HG02759 (cell line): ENCODE measurements around the gene PPM1M.
A peak's percentile ranks its signal among the peaks of the same experiment; 100 is the strongest.

Experiments
- ATAC-seq: cut with Tn5 transposase; IDR thresholded peaks from one replicate; pipeline ENCODE4 v1.9.1; 2021; ENCODE audit warnings: mild to moderate bottlenecking, moderate library complexity; ENCODE audit not compliant: unreplicated experiment

PPM1M gene

GRCh38 chr3:52245322-52246263 lies at the start of gene PPM1M:
Gene PPM1M, plus strand, starts transcription at chr3:52245759. Its CDS starts 66 bp downstream, at chr3:52245825.
- ATAC-seq, result peak; percentile 33

- ATAC-seq, result no peak
These were observed 49.7 kb upstream of the PPM1M start for GRCh38 chr3:52195823-52196331.

GRCh38 chr3:52196977-52197376 lies 48.6 kb upstream of the PPM1M start:
- ATAC-seq, result no peak

GRCh38 chr3:52197499-52197841 lies 48.1 kb upstream of the PPM1M start:
- no peak for ATAC-seq

GRCh38 chr3:52197842-52198625 lies 47.5 kb upstream of the PPM1M start, which contains the start of gene ALAS1:
Gene ALAS1, plus strand, starts transcription at chr3:52198160. Its CDS starts 1,082 bp downstream, at chr3:52199242.
- peak; percentile 79 for ATAC-seq

- no peak for ATAC-seq
These were observed 46.6 kb upstream of the PPM1M start for GRCh38 chr3:52198643-52199608.

GRCh38 chr3:52200981-52201679 lies 44.4 kb upstream of the PPM1M start:
- ATAC-seq, result no peak

GRCh38 chr3:52202384-52203077 lies 43.0 kb upstream of the PPM1M start:
- ATAC-seq, result no peak

GRCh38 chr3:52203701-52204100 lies 41.9 kb upstream of the PPM1M start:
- ATAC-seq, result no peak

- no peak for ATAC-seq
These were observed 41.1 kb upstream of the PPM1M start for GRCh38 chr3:52204337-52205073.

- no peak for ATAC-seq
These were observed 39.7 kb upstream of the PPM1M start for GRCh38 chr3:52205727-52206372.

- no peak for ATAC-seq
These were observed 37.0 kb upstream of the PPM1M start for GRCh38 chr3:52208556-52208955.

- no peak for ATAC-seq
These were observed 35.5 kb upstream of the PPM1M start for GRCh38 chr3:52210037-52210436.

- no peak for ATAC-seq
These were observed 35.0 kb upstream of the PPM1M start for GRCh38 chr3:52210550-52211046.

- ATAC-seq, result no peak
These were observed 34.2 kb upstream of the PPM1M start for GRCh38 chr3:52211268-52211891.

GRCh38 chr3:52213005-52213404 lies 32.6 kb upstream of the PPM1M start:
- ATAC-seq, result no peak

GRCh38 chr3:52213901-52214300 lies 31.7 kb upstream of the PPM1M start:
- ATAC-seq, result no peak
